ENCODE data around the gene HECTD4. TPM values are rescaled to one million over a fixed set of nuclear protein-coding genes. Genes with fewer than 3 reads are reported as not detected.

The HECTD4 gene
- total RNA-seq, 1 donor from 2014 or later, result 47.9 TPM

GRCh38 chr12:112130441-112130998 lies 251.7 kb downstream of the HECTD4 start:
- Mint-ChIP-seq H3K27ac (ENCODE audit: unreplicated experiment) (no peak overlapping the region), H3K9me3 (ENCODE audit: unreplicated experiment) (no peaks in the 10 kb centered on the region), H3K36me3 (ENCODE audit: low read depth, unreplicated experiment) (peaks cover 3% of the 10 kb centered on the region), H3K4me3 (ENCODE audit: unreplicated experiment) (no peak overlapping the region), H3K27me3 (ENCODE audit: unreplicated experiment) (no peaks in the 10 kb centered on the region), H3K4me1 (ENCODE audit: unreplicated experiment) (peaks cover 12% of the 10 kb centered on the region)
- no peak for DNase-seq (ENCODE audit: low spot score)
- TF ChIP-seq, protein P1, sequence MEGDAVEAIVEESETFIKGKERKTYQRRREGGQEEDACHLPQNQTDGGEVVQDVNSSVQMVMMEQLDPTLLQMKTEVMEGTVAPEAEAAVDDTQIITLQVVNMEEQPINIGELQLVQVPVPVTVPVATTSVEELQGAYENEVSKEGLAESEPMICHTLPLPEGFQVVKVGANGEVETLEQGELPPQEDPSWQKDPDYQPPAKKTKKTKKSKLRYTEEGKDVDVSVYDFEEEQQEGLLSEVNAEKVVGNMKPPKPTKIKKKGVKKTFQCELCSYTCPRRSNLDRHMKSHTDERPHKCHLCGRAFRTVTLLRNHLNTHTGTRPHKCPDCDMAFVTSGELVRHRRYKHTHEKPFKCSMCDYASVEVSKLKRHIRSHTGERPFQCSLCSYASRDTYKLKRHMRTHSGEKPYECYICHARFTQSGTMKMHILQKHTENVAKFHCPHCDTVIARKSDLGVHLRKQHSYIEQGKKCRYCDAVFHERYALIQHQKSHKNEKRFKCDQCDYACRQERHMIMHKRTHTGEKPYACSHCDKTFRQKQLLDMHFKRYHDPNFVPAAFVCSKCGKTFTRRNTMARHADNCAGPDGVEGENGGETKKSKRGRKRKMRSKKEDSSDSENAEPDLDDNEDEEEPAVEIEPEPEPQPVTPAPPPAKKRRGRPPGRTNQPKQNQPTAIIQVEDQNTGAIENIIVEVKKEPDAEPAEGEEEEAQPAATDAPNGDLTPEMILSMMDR (IDR thresholded peaks at IDR 0.05; ENCODE audit: unreplicated experiment), result no peak

DNA sequence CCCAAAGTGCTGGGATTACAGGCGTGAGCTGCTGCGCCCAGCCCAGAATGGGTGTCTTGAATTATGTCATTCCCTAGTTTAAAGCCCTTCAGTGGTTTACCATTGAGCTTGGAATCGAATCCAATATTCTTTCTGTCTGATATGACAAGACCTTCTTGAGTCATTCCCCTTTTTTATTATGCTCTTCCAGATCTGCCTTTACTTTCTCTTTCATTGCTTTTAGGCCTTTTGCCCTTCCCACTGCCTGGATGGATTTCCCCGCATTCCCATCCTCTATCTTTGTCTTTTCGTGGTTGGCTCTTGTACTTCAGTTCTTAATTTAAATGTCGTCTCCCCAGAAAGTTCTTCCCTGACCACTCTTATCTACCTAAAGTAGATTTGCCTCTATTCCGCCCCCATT lies 255.3 kb downstream of the HECTD4 start:
- DNase-seq (ENCODE audit: low spot score), result no peak

GRCh38 chr12:112126000-112126438 lies 256.2 kb downstream of the HECTD4 start:
- H3K4me3 Mint-ChIP-seq (ENCODE audit: unreplicated experiment), result peak overlapping the region; percentile 74
- H3K27ac Mint-ChIP-seq (ENCODE audit: unreplicated experiment), result no peak overlapping the region
- no peaks in the 10 kb centered on the region for H3K9me3 Mint-ChIP-seq (ENCODE audit: unreplicated experiment)
- DNase-seq (ENCODE audit: low spot score), result no peak
- peaks cover 9% of the 10 kb centered on the region for H3K4me1 Mint-ChIP-seq (ENCODE audit: unreplicated experiment)
- H3K36me3 Mint-ChIP-seq (ENCODE audit: low read depth, unreplicated experiment), result peaks cover 3% of the 10 kb centered on the region
- no peaks in the 10 kb centered on the region for H3K27me3 Mint-ChIP-seq (ENCODE audit: unreplicated experiment)
- TF ChIP-seq, protein P1 (IDR thresholded peaks at IDR 0.05; ENCODE audit: unreplicated experiment), result no peak

More for the DNA sequence above, 255.3 kb downstream of the HECTD4 start:
- H3K4me1 Mint-ChIP-seq (ENCODE audit: unreplicated experiment), result peaks cover 9% of the 10 kb centered on the region
- H3K9me3 Mint-ChIP-seq (ENCODE audit: unreplicated experiment), result no peaks in the 10 kb centered on the region
- no peaks in the 10 kb centered on the region for H3K27me3 Mint-ChIP-seq (ENCODE audit: unreplicated experiment)
- peaks cover 3% of the 10 kb centered on the region for H3K36me3 Mint-ChIP-seq (ENCODE audit: low read depth, unreplicated experiment)
- H3K27ac Mint-ChIP-seq (ENCODE audit: unreplicated experiment), result no peak overlapping the region
- TF ChIP-seq, protein P1 (IDR thresholded peaks at IDR 0.05; ENCODE audit: unreplicated experiment), result no peak
- peak overlapping the region; percentile 74 for H3K4me3 Mint-ChIP-seq (ENCODE audit: unreplicated experiment)

- no peaks in the 10 kb centered on the region for H3K9me3 Mint-ChIP-seq (ENCODE audit: unreplicated experiment)
- peak; percentile 99 for DNase-seq (ENCODE audit: low spot score)
- TF ChIP-seq, protein P1 (IDR thresholded peaks at IDR 0.05; ENCODE audit: unreplicated experiment), result no peak
- H3K4me3 Mint-ChIP-seq (ENCODE audit: unreplicated experiment), result peak within 1 kb of the TSS; percentile 92
- H3K4me1 Mint-ChIP-seq (ENCODE audit: unreplicated experiment), result peaks cover 9% of the 10 kb centered on the region
- H3K27me3 Mint-ChIP-seq (ENCODE audit: unreplicated experiment), result no peaks in the 10 kb centered on the region
- peaks cover 3% of the 10 kb centered on the region for H3K36me3 Mint-ChIP-seq (ENCODE audit: low read depth, unreplicated experiment)
- H3K27ac Mint-ChIP-seq (ENCODE audit: unreplicated experiment), result no peak within 1 kb of the TSS
Measured at GRCh38 chr12:112125250-112125999, 256.8 kb downstream of the HECTD4 start, which contains the start of gene TRAFD1. TSS of gene TRAFD1 (plus strand) at chr12:112125560. CDS start at chr12:112130523, 4,963 bp downstream.

DNA sequence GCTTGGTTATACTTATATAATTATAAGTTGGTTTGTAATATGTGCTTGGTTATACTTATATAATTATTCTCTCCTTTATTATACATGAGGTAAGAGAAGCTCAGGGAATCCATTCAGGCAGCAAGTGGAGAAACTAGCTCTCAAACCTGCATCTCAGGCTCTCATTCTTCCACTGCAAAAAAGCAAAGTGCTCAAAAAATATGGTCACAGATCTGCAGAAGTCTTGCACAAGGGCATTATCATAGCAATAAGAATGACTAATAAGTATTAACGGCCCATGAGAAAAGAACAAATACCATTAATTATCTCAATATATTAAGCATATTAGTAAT lies 257.3 kb downstream of the HECTD4 start:
- H3K4me1 Mint-ChIP-seq (ENCODE audit: unreplicated experiment), result peaks cover 9% of the 10 kb centered on the region
- no peak for DNase-seq (ENCODE audit: low spot score)
- no peaks in the 10 kb centered on the region for H3K9me3 Mint-ChIP-seq (ENCODE audit: unreplicated experiment)
- H3K27me3 Mint-ChIP-seq (ENCODE audit: unreplicated experiment), result no peaks in the 10 kb centered on the region
- no peak overlapping the region for H3K27ac Mint-ChIP-seq (ENCODE audit: unreplicated experiment)
- H3K4me3 Mint-ChIP-seq (ENCODE audit: unreplicated experiment), result peak overlapping the region; percentile 69
- H3K36me3 Mint-ChIP-seq (ENCODE audit: low read depth, unreplicated experiment), result peaks cover 3% of the 10 kb centered on the region
- TF ChIP-seq, protein P1 (IDR thresholded peaks at IDR 0.05; ENCODE audit: unreplicated experiment), result no peak
